B cell (primary cell): ENCODE measurements around the gene MORF4L1.

Experiments used
- EZH2 ChIP-seq: IDR thresholded peaks from 2 replicates; pipeline ENCODE4 v1.6.1; 2012; ENCODE audit warnings: borderline replicate concordance, low read depth, mild to moderate bottlenecking, moderate library complexity, low read length; ENCODE audit not compliant: insufficient read depth, poor library complexity, severe bottlenecking
- TF ChIP-seq, protein P1 (sequence below): fragments of 200-600 bp; IDR thresholded peaks from one replicate; pipeline ENCODE4 v1.8.0; 2022; ENCODE audit warnings: antibody characterized with exemption, mild to moderate bottlenecking

DNA sequence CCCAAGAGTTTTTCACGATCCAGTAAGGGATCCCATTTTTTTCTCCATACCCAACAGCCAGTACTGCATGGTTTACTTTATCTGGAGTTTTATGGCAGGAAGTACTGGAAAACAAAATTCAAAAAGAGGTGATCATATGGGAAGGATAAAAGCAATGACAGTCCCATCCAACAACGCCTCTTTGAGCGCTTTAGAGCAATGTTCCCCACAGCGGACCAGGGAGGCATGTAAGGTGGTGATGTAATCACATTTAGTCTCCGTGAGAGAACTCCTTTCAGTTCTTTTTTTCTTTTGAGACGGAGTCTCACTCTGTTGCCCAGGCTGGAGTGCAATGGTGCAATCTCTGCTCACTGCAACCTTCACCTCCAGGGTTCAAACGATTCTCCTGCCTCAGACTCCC, 50.3 kb downstream of the MORF4L1 start:
- TF ChIP-seq, protein P1, sequence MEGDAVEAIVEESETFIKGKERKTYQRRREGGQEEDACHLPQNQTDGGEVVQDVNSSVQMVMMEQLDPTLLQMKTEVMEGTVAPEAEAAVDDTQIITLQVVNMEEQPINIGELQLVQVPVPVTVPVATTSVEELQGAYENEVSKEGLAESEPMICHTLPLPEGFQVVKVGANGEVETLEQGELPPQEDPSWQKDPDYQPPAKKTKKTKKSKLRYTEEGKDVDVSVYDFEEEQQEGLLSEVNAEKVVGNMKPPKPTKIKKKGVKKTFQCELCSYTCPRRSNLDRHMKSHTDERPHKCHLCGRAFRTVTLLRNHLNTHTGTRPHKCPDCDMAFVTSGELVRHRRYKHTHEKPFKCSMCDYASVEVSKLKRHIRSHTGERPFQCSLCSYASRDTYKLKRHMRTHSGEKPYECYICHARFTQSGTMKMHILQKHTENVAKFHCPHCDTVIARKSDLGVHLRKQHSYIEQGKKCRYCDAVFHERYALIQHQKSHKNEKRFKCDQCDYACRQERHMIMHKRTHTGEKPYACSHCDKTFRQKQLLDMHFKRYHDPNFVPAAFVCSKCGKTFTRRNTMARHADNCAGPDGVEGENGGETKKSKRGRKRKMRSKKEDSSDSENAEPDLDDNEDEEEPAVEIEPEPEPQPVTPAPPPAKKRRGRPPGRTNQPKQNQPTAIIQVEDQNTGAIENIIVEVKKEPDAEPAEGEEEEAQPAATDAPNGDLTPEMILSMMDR, result no peak
- no peak for TF ChIP-seq EZH2
